ENCODE data around the gene RASGEF1C.
"Not testable (repeated sequence)": the region's sequence is repeated elsewhere in the genome, so short reads cannot be mapped to it uniquely, and the experiment has no call there.

The RASGEF1C gene

DNA sequence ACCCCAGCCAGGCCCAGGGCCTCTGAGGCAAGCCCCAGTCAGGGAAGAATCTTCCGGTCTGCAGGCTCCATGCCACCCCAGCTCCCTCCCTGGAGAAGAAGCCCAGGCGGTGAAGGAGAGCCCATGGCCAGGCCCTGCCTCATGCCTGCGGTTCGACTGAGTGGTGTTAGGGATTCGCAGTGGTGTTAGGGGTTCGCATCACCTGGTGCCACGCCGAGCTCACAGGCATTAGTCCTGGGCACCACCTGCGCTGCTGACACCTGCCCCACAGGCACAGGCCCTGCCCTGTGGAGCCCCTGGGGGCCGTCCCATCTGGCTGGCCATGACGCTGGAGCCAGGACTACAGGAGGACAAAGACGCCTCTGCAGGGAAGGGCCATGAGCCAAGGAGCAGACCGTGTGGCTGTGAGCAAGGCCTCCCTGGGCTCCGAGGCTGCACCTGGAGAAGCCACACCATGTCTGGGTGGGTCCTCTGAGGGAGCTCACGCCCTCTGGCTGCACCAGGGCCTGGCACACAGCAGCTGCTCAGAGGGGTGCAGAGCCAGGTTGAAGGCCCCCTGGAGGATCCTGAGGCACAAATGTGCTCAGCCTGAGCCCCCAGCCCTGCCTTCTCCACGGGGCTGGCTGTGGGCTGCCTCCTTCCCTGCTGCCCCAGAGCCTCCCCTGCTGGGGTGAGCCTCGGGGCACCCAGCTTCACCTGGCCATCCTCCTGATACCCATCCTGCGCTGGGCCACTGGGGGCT, 109.8 kb downstream of the RASGEF1C start:
- no peak for DNase-seq

DNA sequence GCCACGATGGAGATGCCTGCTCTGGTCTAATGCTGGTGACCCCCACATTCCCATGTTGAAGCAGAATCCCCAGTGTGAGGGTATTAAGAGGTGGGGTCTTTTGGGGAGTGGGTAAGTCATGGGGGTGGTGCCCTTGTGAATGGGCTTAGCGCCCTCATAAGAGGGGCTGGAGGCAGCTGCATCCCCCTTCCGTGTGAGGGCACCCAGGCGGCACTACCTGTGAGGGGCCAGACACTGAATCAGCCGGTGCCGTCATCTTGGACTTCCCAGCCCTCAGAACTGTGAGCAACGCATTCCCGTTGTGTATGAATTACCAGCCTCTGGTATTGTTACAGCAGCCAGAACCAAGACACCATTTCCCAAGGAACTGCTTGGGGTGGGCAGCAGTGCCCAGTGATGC, 110.5 kb downstream of the RASGEF1C start:
- no peak for DNase-seq

DNA sequence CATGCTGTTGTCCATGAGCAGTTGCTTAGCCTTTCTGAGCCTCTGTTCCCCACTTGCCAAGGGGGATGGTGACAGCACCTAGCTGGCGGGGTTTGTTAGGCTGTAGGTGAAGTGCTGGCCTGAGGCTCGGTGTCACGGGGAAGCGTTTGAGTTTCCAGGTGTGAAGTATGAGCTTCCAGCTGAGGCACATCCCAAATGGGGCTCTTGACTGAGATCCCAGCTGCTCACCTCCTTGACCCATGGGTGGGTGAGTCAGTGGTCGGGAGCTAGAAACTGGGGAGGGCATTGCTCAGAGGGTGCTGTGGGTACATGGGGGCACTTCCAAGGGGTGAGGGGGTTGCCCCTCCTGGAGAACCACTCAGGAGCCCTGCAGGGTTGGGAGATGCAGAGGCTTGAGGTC, 111.1 kb downstream of the RASGEF1C start:
- DNase-seq: no peak

DNA sequence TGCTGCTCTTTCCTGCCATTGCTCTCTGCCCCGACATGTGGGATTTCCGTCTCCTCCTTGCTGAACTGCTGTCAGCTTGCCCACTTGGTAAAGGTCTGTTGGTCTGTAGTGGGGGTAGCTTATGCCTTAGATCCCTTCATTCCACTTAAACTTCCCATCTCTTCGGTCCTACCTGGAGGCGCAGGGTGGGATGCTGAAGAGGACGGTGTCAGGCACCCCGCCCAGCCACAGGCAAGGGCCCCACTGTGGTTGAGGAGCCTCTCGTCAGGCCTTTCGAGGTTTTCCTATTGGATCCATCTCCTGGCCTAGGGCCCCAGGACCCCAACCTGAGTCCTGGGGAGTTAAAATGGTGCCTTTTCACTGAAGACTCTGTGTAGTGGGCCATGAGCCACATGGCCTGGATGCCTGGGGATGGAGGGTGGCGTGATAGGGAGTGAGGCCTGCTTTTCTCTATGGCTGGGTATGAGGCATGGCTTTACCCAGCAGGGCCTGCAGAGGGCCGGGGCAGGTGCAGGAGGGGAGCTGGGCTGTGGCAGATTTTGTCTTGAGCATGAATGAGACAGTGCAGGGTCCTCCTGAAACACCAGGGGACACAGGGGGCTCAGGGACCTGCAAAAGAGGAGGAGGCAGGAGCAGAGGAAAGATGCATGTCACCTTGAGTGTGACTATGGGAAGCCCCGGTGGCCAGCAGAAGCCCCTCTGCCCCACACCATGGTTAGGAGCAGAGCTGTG, 111.7 kb downstream of the RASGEF1C start:
- DNase-seq: no peak

DNA sequence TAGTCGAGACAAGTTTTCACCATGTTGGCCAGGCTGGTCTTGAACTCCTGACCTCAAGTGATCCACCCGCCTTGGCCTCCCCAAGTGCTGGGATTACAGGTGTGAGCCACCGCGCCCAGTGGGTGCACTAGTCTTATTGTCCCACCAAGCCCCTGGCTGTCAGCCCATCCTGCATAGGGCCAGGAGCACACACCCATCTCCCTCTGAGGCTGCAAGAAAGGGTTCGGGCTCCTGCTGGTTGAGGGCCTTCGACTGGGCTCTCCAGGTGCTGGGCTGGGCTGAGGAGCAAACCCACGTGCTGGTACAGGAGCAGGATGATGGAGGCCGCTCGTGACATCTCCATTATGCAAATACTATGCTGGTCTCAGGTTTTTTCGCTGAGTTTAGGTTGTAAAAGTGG, 112.4 kb downstream of the RASGEF1C start:
- DNase-seq: no peak

DNA sequence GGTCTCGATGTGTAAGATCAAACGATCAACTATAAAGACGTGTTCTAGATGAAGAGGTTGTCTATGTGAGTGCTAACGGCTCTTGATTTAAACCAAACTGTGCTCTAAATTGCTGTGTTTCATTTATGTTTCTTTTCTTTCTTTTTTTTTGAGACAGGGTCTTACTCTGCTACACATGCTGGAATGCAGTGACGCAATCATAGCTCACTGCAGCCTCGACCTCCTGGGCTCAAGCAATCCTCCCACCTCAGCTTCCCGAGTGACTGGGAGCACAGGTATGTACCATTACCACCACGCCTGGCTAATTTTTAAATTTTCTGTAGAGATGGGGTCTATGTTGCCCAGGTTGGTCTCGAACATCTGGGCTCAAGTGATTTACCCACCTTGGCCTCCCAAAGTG, 113.5 kb downstream of the RASGEF1C start:
- DNase-seq: no peak

DNA sequence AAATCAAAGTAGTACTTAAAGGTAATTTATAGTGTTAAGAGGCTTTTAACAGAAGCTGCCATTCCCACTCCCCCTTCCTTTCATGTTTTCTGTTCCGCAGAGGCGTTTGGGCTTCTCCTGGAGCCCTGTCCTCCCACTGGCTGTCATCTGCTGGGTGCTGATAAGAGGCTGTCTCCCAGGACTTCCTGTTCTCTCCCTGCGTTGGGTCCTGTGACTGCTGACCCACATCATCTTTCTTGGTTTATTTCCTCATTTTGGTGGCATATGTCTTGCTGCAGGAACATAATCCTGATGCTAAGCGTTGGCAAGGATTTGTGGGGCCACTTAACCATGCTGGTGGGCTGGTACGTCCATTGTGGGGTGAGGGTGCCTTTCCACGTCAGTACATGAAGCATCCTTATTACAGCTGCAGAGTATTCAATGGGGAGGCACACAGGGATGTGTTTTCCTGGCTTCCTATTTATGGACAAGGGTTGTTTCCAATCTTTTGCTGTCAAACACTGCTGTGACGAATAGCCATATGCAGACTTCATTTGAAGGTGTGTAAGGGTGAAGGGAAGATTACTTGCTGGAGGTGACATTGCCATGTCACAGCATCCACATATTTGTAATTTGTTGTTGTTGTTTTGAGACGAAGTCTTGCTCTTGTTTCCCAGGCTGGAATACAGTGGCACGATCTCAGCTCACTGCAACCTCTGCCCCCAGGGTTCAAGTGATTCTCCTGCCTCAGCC, 115.2 kb downstream of the RASGEF1C start:
- no peak for DNase-seq

DNA sequence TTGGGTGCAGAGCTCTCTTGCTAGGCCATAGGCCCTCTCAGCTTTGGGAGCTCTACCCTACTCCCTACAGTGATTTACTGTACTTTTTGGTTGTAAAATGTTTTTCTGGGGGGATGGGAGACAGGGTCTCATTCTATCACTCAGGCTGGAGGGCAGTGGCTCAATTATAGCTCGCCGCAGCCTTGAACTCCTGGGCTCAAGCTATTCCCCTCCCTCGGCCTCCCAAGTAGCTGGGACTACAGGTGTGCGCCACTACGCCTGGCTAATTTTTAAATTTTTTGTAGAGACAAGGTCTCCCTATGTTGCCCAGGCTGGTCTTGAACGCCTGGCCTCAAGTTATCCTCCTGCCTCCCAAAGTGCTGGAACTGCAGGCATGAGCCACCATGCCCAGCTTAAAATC, 115.8 kb downstream of the RASGEF1C start:
- no peak for DNase-seq

DNA sequence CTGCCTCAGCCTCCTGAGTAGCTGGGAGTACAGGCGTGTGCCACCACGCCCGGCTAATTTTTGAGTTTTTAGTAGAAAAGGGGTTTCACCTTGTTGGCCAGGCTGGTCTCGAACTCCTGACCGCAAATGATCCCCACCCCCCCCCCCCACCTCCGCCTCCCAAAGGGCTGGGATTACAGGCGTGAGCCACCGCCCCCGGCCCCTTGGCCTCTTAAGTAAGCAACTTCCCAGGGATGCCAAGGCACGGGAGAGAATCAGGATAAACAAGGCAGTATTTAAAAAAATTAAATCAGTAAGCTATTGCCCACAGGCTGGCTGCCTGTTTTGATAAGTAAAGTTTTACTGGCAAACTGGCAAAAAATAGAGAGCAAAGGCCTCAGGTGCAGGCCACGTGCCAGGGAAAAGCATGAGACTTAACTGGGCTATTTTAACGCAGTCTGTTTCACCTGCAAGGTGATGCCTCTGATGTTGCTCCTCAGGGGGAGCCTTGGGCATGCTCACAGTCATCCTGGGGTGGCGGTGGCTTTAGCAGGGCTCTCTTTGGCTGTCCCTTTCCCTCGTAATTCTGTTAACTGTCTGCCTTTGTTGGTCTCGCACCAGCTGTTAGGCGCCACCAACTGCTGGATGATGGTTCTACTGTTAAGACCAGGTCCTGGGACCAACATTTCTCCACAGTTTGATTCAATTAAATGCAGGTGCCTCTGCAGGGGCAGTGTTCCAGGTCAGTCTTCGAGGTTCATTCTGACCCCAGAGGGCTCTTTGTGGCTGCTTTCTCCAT, 118.1 kb downstream of the RASGEF1C start:
- peak; percentile 20 for DNase-seq

DNA sequence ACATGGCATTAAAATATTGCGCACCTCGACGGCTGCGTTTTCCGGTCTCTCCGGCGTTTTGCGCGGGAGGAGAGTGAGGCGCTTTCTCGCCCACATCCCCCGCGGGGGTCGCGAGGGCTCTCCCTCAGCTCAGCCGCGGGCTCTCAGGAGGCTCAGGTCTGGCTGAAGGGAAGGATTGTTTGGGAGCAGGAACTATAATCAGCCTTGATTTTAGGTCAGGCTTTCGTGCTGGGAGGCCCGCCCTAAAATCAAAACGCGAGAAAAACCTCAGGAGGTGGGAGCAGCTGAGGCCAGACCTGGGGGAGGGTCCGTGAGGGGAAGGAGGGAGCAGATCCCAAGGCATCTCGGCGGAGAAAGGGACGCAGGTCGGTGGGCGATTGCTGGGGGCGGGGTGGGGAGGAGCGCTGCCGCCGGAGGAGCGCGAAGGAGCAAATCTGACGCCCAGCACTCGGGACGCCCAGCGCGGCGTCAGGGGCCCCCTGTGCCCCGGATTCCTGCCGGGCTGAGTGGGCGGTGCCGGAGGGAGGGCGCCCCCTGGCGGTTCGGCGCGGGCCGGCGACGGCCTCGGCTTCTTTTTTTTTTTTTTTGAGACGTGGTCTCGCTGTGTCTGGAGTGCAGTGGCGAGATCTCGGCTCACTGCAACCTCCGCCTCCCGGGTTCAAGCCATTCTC, 118.8 kb downstream of the RASGEF1C start:
- peak; percentile 79 for DNase-seq

DNA sequence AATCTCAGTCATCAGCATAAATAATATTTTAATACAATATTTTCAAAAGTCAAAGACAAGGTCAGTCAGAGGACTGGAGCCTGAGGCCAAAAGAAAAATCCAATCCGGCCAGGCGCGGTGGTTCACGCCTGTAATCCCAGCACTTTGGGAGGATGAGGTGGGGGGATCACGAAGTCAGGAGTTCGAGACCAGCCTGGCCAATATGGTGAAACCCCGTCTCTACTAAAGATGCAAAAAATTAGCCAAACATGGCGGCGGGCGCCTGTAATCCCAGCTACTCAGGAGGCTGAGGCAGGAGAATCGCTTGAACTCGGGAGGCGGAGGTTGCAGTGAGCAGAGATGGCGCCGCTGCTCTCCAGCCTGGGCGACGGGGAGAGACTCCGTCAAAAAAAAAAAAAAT, 119.4 kb downstream of the RASGEF1C start:
- not testable (repeated sequence) for DNase-seq

DNA sequence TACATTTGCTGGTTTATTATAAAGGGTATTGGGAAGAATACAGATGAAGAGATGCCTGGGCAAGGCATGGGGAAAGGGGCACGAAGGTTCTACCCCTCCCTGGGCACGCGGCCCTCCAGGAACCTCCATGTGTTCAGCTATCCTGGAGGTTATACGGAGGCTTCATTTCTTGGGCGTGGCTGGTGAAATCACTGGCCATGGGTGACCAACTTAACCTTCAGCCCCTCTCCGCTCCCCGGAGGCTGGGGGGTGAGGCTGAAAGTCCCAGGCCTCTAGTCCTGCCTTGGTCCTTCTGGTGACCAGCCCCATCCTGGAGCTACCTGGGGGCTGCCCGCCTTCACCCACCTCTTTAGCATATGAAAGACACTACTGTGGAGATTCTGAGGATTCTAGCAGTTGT, 120.5 kb downstream of the RASGEF1C start:
- DNase-seq: no peak

DNA sequence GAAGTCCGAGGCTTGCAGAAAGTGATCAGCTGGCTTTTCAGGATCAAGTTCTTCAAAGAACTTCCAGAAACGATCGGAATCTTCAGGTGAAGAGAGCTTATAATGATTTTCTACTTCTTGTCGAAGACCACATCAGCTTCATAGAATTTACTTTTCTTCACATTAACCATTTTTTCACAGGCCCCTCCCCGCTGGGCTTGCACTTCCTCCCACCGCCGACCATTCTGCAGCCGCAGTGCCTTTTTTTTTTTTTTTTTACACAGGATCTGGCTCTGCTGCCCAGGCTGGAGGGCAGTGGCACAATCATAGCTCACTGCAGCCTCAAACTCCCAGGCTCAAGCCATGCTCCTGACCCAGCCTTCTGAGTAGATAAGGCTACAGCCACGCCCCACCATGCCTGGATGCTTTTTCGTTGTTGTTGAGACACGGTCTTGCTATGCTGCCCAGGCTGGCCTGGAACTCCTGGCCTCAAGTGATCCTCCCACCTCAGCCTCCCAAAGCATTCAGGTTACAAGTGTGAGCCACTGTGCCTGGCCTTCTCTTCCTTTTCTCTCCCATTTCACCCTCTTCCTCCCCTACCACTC, 122.1 kb downstream of the RASGEF1C start:
- no peak for DNase-seq

DNA sequence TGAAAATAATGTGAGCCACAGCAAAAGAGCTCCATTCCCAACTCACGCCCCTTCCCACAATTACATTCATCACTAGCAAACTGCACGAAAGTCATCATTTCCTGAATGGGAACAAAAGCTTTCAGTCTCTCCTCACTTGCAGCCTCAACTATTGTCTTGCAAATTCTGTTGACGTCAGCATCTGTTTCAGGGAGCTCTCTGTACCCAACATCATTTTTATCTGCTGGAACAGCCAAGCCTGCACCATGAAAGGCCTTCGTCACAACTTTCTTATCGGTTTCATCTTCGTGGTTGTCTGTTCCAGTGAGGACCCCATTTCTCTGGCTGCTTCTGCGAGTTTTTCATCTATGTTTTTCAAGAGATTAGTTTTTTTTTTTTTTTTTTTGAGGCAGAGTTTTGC, 123.2 kb downstream of the RASGEF1C start:
- no peak for DNase-seq

DNA sequence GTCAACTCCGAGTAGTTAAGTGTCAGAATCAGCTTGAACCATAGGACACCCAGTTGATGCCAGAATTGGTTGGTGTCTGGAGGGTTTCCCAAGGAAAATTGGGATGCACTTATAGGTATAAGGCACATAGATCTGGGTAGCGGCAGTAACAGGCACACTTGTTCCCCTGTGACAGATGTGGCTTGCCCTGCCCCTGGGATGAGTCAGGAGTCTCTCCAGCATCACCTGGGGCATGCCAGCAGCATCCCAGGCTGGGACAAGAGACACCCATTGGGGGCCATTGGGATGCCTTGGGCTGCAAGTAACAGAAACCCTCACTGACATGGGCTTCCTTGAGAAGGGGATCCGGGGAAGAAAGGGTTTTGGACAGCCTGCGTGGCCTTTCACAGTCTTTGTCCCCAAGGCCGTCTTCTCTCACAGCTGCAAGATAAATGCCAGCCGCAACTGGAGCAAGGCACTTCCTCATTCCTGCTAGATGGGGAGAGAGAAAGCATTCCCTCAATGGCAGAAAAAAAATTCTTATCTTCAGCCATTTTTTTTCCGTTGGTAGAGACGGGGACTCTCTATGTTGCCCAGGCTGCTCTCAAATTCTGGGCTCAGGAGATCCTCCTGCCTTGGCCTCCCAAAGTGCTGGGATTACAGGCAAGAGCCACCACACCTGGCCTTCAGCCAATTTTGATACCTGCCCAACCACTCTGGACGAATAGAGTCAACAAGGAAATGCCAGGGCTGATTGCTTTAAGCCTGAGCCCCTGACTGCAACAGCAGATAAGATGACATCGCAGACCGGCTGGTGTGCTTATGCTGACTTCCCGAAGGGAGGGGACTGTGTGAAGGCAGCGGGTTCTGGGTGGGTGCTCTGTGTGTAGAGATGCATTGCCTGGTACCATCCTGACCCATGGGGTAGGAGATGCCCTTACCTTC, 124.1 kb downstream of the RASGEF1C start:
- DNase-seq: no peak

DNA sequence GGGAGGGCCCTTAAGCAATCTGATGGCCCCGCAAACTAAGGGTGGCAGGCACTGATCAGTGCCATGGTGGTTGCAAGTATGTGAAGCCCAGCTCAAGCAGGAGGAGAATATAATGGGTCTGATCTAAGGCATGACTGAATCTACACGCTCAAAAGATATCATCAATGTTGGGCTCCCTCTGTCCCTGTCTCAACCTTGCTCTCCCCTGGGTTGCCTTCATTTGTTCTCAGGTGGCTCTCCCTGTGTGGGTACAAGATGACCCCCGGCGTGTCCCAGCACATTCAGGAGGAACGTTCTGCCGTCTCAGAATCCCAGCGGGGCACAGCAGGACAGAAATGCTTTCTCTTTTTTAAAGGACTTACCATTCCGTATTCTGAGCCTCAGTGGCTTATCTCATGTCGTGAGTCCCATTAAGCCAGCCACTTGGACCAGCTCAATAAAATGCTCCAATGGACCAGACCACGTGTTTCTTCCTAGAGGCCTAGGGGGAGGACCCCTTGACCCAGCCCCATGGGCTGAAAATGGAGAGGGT, 125.4 kb downstream of the RASGEF1C start:
- no peak for DNase-seq

DNA sequence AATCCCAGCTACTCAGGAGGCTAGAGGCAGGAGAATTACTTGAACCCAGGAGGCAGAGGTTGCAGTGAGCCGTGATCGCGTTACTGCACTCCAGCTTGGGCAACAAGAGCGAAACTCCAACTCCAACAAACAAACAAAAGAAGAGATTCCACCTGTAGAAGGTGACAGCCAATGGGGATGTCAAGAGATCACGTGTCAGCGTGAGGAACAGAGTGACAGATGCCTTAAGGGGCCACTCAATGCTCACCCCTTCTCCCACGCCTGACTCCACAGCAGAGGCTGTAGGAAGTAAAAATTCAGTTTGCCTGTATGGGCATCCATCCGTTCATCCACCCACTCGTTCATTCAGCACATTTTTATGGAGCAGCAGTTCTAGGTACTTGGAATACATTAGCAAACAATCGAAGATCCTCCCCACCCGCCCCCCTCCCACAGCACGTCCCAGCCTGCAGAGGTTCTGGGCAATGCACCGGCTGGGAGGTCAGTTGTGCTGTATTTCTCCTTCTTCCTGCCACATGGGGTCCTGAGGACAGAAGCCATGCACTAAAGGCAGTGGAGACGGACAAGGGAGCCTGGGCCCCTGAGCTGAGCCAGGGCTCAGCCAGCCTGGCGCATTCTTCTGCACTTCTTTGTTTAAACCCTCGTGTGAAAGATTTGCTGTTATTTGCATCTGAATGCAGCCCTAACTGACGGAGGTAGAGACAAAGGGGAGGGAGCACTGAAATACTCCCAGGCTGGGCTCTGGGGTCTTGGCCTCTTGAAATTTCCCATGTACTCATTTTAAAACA, 126.2 kb downstream of the RASGEF1C start:
- DNase-seq: no peak

DNA sequence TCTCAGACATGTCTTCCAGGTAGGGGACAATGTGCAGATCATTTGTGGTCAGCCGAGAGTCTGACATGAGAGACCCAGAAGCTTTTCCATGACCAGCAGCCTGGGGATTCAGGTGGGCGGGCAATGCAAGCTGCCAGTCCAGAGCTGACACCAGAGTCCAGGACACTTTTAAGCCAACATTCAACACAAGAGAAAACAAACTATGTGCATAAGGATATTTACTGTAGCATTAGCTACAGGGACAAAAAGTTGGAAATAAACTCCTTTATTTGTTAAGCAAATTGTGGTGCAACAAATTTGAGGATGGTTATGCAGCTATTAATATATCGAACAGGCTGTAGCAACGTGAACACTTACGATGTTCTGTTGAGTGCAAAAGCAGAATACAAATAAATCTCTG, 127.5 kb downstream of the RASGEF1C start:
- no peak for DNase-seq

DNA sequence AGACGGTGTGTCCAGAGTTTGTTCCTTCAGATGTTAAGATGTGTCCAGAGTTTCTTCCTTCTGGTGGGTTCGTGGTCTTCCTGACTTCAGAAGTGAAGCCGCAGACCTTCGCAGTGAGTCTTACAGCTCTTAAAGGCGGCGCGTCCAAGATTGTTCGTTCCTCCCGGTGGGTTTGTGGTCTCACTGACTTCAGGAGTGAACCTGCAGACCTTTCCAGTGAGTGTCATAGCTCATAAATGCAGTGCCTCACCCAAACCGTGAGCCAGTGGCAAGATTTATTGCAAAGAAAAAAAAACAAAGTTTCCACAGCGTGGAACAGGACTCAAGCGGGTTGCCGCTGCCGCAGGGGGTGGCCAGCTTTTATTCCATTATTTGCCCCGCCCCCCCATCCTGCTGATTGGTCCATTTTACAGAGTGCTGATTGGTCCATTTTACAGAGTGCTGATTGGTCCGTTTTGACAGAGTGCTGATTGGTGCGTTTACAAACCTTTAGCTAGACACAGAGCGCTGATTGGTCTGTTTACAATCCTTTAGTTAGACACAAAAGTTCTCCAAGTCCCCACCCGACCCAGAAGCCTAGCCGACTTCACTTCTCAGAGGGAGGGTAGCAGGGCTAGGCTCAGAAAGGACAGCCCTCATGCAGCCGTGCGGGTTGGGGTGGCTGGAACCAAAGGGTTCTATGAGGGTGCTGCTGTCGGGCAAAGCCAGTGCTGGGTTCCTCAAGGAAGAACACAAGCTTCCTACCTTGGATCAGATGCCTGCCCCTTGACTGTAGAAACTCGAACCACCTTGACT, 128.3 kb downstream of the RASGEF1C start:
- no peak for DNase-seq
